Mesenchymal stem cell (in vitro differentiated cells and primary cell): ENCODE measurements around the gene GFOD1.

Experiments used
- DNase-seq: peaks from one replicate; pipeline ENCODE4 v3.0.0-alpha.2; 2013
- H2AFZ ChIP-seq: one replicate; pipeline ENCODE4 v1.6.1; 2013; ENCODE audit warnings: low read depth, mild to moderate bottlenecking, control low read depth, inconsistent platforms, low read length, moderate library complexity
- H2AK5ac ChIP-seq: 2 replicates; pipeline ENCODE4 v1.6.1; 2013; ENCODE audit warnings: low read length, moderate library complexity, mild to moderate bottlenecking, inconsistent platforms; ENCODE audit not compliant: severe bottlenecking
- H2BK120ac ChIP-seq: one replicate; pipeline ENCODE4 v1.6.1; 2013; ENCODE audit warnings: low read depth, mild to moderate bottlenecking, inconsistent platforms, low read length, moderate library complexity
- H2BK12ac ChIP-seq, 2 experiments: one replicate each; pipeline ENCODE4 v1.6.1; 2013; ENCODE audit warnings: inconsistent platforms in 2 of 2, low read length in 2 of 2, mild to moderate bottlenecking in 2 of 2, moderate library complexity in 2 of 2, control low read depth in 1 of 2
- H2BK15ac ChIP-seq: one replicate; pipeline ENCODE4 v1.6.1; 2013; ENCODE audit warnings: mild to moderate bottlenecking, low read depth, inconsistent platforms; ENCODE audit not compliant: poor library complexity, severe bottlenecking
- H2BK5ac ChIP-seq: 2 replicates; pipeline ENCODE4 v1.6.1; 2013; ENCODE audit warnings: low read depth, mild to moderate bottlenecking, low read length, control low read depth, inconsistent platforms; ENCODE audit not compliant: poor library complexity, severe bottlenecking
- H3K14ac ChIP-seq, 2 experiments: one replicate each; pipeline ENCODE4 v1.6.1; 2013; ENCODE audit warnings: inconsistent platforms in 2 of 2, low read length in 2 of 2, control low read depth in 1 of 2, mild to moderate bottlenecking in 1 of 2, moderate library complexity in 1 of 2
- H3K18ac ChIP-seq, 2 experiments: one replicate each; pipeline ENCODE4 v1.6.1; 2013; ENCODE audit warnings: inconsistent platforms in 2 of 2, low read length in 2 of 2, control low read depth in 1 of 2, low read depth in 1 of 2, mild to moderate bottlenecking in 1 of 2
- H3K23ac ChIP-seq, 2 experiments: one replicate each; pipeline ENCODE4 v1.6.1; 2013; ENCODE audit warnings: inconsistent platforms in 2 of 2, low read length in 2 of 2, mild to moderate bottlenecking in 2 of 2, moderate library complexity in 2 of 2, control low read depth in 1 of 2
- H3K27ac ChIP-seq: 2 replicates; pipeline ENCODE4 v1.5.1; 2013; ENCODE audit warnings: mild to moderate bottlenecking, moderate library complexity, low read length, control low read depth, inconsistent platforms; ENCODE audit not compliant: poor library complexity, severe bottlenecking
- H3K27me3 ChIP-seq, 2 experiments: 2 replicates each; pipeline versions ENCODE4 v1.6.1 to v1.7.0; 2013; ENCODE audit warnings: low read length in 2 of 2, mild to moderate bottlenecking in 2 of 2, moderate library complexity in 2 of 2, control low read depth in 1 of 2, inconsistent platforms in 1 of 2; ENCODE audit not compliant: control insufficient read depth in 1 of 2, insufficient read depth in 1 of 2
- H3K36me3 ChIP-seq, 2 experiments: 2 replicates each; pipeline versions ENCODE4 v1.6.1 to v1.7.0; 2013; ENCODE audit warnings: low read length in 2 of 2, control low read depth in 1 of 2, inconsistent platforms in 1 of 2, low read depth in 1 of 2, mild to moderate bottlenecking in 1 of 2; ENCODE audit not compliant: insufficient read depth in 2 of 2, control insufficient read depth in 1 of 2
- H3K4ac ChIP-seq, 2 experiments: one replicate each; pipeline ENCODE4 v1.6.1; 2013; ENCODE audit warnings: inconsistent platforms in 2 of 2, low read length in 2 of 2, mild to moderate bottlenecking in 2 of 2, moderate library complexity in 2 of 2, control low read depth in 1 of 2, low read depth in 1 of 2
- H3K4me1 ChIP-seq: 2 replicates; pipeline ENCODE4 v1.6.1; 2013; ENCODE audit warnings: low read depth, low read length, control low read depth; ENCODE audit not compliant: control insufficient read depth, insufficient read depth
- H3K4me2 ChIP-seq: 2 replicates; pipeline ENCODE4 v1.6.1; 2013; ENCODE audit warnings: low read length, mild to moderate bottlenecking, inconsistent platforms; ENCODE audit not compliant: poor library complexity, severe bottlenecking
- H3K4me3 ChIP-seq, 2 experiments: 2 replicates each; pipeline versions ENCODE4 v1.5.1 to v1.7.0; 2013; ENCODE audit warnings: low read length in 2 of 2, mild to moderate bottlenecking in 2 of 2, control low read depth in 1 of 2, low read depth in 1 of 2; ENCODE audit not compliant: insufficient read depth in 1 of 2
- H3K79me1 ChIP-seq: replicated peaks from 2 replicates; pipeline ENCODE4 v1.6.1; 2013; ENCODE audit warnings: mild to moderate bottlenecking, control low read depth, low read length, inconsistent platforms; ENCODE audit not compliant: poor library complexity, severe bottlenecking
- H3K9ac ChIP-seq: 2 replicates; pipeline ENCODE4 v1.7.0; 2013; ENCODE audit warnings: mild to moderate bottlenecking, low read length, moderate library complexity
- H3K9me3 ChIP-seq: 2 replicates; pipeline ENCODE4 v1.7.0; 2013; ENCODE audit warnings: mild to moderate bottlenecking, low read length; ENCODE audit not compliant: control insufficient read depth
- H4K8ac ChIP-seq: one replicate; pipeline ENCODE4 v1.6.1; 2013; ENCODE audit warnings: inconsistent platforms, mild to moderate bottlenecking, low read length, moderate library complexity
- H4K91ac ChIP-seq: one replicate; pipeline ENCODE4 v1.6.1; 2013; ENCODE audit warnings: mild to moderate bottlenecking, low read length, inconsistent platforms
- WGBS: methylation state at CpG from one replicate; pipeline ENCODE4 v1.1.7; 2013; ENCODE audit warnings: mixed read lengths; 5-methylcytosine and 5-hydroxymethylcytosine counted together

Gene GFOD1

DNA sequence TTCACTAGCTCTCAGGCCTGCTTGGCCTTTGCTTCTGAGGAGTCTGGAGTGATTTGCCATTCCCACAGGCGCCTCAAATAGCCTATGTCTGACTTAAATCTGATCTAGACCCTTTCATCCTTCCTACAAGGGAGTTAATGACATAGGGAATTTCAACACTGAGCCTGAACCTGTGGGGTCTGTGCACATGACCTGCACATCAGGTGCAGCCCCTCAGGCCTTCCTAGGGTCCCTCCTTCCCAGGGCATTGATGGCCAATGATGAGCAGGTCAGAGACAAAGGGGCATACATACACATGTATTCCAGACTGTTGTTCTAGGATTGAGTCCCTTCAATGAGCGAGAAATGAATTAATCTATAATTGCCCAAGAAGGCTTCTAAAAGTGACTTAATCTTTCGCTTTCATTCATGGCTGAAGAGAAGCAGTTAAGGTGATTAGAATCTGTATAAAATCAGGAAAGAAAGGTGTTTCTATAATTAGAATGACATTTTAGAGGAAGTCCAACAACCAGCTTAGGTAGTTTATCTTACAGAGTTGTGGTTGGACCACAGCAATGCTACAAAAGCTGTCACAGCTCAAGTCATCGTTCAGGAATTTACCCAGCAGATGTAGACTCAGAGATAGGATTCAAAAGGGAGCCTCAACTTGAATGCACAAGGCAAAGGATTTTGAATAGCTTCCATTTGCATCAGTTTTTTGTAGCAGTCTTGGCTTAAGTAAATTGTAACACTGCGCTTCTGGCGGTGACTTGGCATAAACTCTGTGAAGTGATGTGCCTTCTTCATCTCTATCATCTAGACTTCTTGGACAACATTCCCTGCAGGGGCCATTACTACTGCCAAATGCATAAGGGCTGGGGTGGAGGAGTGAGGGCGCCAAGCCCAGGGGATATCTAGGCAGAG is 132.1 kb downstream of the GFOD1 start:
- H3K36me3 ChIP-seq = no peaks in the 10 kb centered on the region
- no peak overlapping the region for H2AFZ ChIP-seq
- H2BK12ac ChIP-seq = peak overlapping the region; percentile 81 to 94
- H4K8ac ChIP-seq = peak overlapping the region; percentile 66
- peak overlapping the region; percentile 3 to 90 for H3K4ac ChIP-seq
- peaks cover 18% of the 10 kb centered on the region for H3K4me1 ChIP-seq
- peak overlapping the region; percentile 1 for H2BK5ac ChIP-seq
- peak overlapping the region; percentile 99 for H2AK5ac ChIP-seq
- H3K9ac ChIP-seq = peak overlapping the region; percentile 14
- 45% methylated on average over 7 of the region's 7 CpGs for WGBS
- peak overlapping the region; percentile 58 for H2BK15ac ChIP-seq
- no peaks in the 10 kb centered on the region for H3K9me3 ChIP-seq
- H3K27me3 ChIP-seq = no peaks in the 10 kb centered on the region
- H2BK120ac ChIP-seq = no peak overlapping the region
- no peak overlapping the region for H3K23ac ChIP-seq
- H3K14ac ChIP-seq = peak overlapping the region in 1 of 2 experiments; percentile 83
- H3K4me3 ChIP-seq = no peak overlapping the region
- peak overlapping the region; percentile 94 for H3K18ac ChIP-seq
- H3K27ac ChIP-seq = peak overlapping the region; percentile 92
- H3K79me1 ChIP-seq = no peaks in the 10 kb centered on the region
- H3K4me2 ChIP-seq = peak overlapping the region; percentile 12
- DNase-seq = peak; percentile 95
- peak overlapping the region; percentile 68 for H4K91ac ChIP-seq

GRCh38 chr6:13354331-13355042 is 132.9 kb downstream of the GFOD1 start:
- DNase-seq = peak; percentile 74
- peak overlapping the region; percentile 29 for H4K91ac ChIP-seq
- WGBS = 37% methylated on average over 13 of the region's 13 CpGs
- H4K8ac ChIP-seq = peak overlapping the region; percentile 64
- H3K23ac ChIP-seq = no peak overlapping the region
- no peaks in the 10 kb centered on the region for H3K36me3 ChIP-seq
- H2BK12ac ChIP-seq = peak overlapping the region; percentile 81 to 94
- no peak overlapping the region for H2BK15ac ChIP-seq
- H2AFZ ChIP-seq = peak overlapping the region; percentile 36
- no peak overlapping the region for H2BK120ac ChIP-seq
- no peaks in the 10 kb centered on the region for H3K9me3 ChIP-seq
- no peaks in the 10 kb centered on the region for H3K27me3 ChIP-seq
- no peak overlapping the region for H3K4me3 ChIP-seq
- H3K4ac ChIP-seq = peak overlapping the region; percentile 3 to 90
- peak overlapping the region; percentile 23 to 94 for H3K18ac ChIP-seq
- no peak overlapping the region for H3K4me2 ChIP-seq
- peak overlapping the region; percentile 56 for H3K27ac ChIP-seq
- H2BK5ac ChIP-seq = peak overlapping the region; percentile 1
- peaks cover 18% of the 10 kb centered on the region for H3K4me1 ChIP-seq
- H2AK5ac ChIP-seq = peak overlapping the region; percentile 99
- H3K9ac ChIP-seq = no peak overlapping the region
- H3K14ac ChIP-seq = no peak overlapping the region
- no peaks in the 10 kb centered on the region for H3K79me1 ChIP-seq

DNA sequence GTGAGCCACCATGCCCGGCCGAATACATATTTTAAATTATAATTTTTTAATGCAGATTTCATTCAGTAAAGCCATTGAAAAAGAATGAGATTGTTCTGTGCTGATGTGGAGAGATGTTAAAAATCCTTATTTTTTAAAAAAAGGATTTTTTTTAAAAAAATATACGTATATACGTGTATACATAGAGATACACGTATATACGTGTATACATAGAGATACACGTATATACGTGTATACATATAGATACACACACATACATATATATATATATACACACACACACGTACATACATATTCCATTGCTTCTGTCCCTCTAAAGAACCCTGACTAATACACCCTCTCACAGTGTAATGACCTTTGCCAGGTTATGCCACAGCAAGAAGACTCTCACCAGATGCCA is 135.2 kb downstream of the GFOD1 start:
- Histone ChIP-seq H3K9ac (no peak overlapping the region), H3K14ac (no peak overlapping the region), H3K4me3 (no peak overlapping the region), H3K23ac (no peak overlapping the region), H2BK12ac (no peak overlapping the region), H4K8ac (no peak overlapping the region), H3K18ac (no peak overlapping the region), H4K91ac (no peak overlapping the region), H3K4me1 (peaks cover 14% of the 10 kb centered on the region), H3K79me1 (no peaks in the 10 kb centered on the region), H2BK15ac (no peak overlapping the region), H3K27me3 (no peaks in the 10 kb centered on the region), H3K36me3 (no peaks in the 10 kb centered on the region), H3K27ac (no peak overlapping the region), H2BK5ac (no peak overlapping the region), H2AK5ac (no peak overlapping the region), H3K4ac (no peak overlapping the region), H3K9me3 (no peaks in the 10 kb centered on the region), H2BK120ac (no peak overlapping the region), H2AFZ (no peak overlapping the region), H3K4me2 (no peak overlapping the region)
- 99% methylated on average over 6 of the region's 9 CpGs for WGBS
- no peak for DNase-seq

GRCh38 chr6:13351271-13351670 is 136.1 kb downstream of the GFOD1 start:
- peaks cover 11% of the 10 kb centered on the region for H3K4me1 ChIP-seq
- no peak for DNase-seq
- no peak overlapping the region for H3K27ac ChIP-seq
- no peak overlapping the region for H3K23ac ChIP-seq
- H3K4me2 ChIP-seq = no peak overlapping the region
- peak overlapping the region in 1 of 2 experiments; percentile 52 for H2BK12ac ChIP-seq
- H4K8ac ChIP-seq = no peak overlapping the region
- H3K14ac ChIP-seq = no peak overlapping the region
- no peak overlapping the region for H4K91ac ChIP-seq
- H3K18ac ChIP-seq = peak overlapping the region in 1 of 2 experiments; percentile 64
- H2AK5ac ChIP-seq = no peak overlapping the region
- H3K4me3 ChIP-seq = no peak overlapping the region
- H2BK5ac ChIP-seq = no peak overlapping the region
- H2BK120ac ChIP-seq = no peak overlapping the region
- H3K9me3 ChIP-seq = no peaks in the 10 kb centered on the region
- no peaks in the 10 kb centered on the region for H3K36me3 ChIP-seq
- H2BK15ac ChIP-seq = no peak overlapping the region
- no peak overlapping the region for H3K9ac ChIP-seq
- peaks cover 0 to 6% of the 10 kb centered on the region in 2 experiments for H3K27me3 ChIP-seq
- no peak overlapping the region for H2AFZ ChIP-seq
- 76% methylated on average over 12 of the region's 12 CpGs for WGBS
- no peaks in the 10 kb centered on the region for H3K79me1 ChIP-seq
- no peak overlapping the region for H3K4ac ChIP-seq
